ENCODE measurements around the gene UBL4B.
"Not testable (repeated sequence)": the region's sequence is repeated elsewhere in the genome, so short reads cannot be mapped to it uniquely, and the experiment has no call there.

The UBL4B gene

DNA sequence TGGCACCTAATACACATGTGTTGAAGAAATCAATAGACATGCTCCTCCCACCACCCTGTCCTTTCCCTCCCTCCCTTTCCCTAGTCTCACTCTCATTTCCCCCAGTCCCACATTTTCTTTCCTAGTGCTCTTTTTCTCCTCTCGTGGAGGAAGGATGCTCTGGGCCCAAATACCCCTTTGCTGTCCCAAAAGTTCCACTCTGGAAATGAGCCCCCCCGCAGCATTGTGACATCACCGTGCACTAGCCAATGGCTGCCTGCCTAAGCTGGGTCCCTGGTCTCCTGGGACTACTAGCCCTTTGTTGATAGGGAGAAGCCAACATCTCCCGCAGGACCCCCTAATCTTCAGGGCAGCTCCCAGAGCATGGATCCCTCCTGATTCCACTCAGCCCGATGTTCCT is at the start of gene UBL4B:
TSS of gene UBL4B (plus strand) at position 301 of the 400 bp plus-strand sequence. CDS start at position 393, 92 bp downstream.
- DNase-seq (ENCODE audit: low read depth): no peak

- DNase-seq (ENCODE audit: low read depth): no peak
Observed at GRCh38 chr1:110062612-110063011, 49.6 kb upstream of the UBL4B start.

- no peak for DNase-seq (ENCODE audit: low read depth)
Observed at GRCh38 chr1:110063781-110064180, 48.5 kb upstream of the UBL4B start.

DNA sequence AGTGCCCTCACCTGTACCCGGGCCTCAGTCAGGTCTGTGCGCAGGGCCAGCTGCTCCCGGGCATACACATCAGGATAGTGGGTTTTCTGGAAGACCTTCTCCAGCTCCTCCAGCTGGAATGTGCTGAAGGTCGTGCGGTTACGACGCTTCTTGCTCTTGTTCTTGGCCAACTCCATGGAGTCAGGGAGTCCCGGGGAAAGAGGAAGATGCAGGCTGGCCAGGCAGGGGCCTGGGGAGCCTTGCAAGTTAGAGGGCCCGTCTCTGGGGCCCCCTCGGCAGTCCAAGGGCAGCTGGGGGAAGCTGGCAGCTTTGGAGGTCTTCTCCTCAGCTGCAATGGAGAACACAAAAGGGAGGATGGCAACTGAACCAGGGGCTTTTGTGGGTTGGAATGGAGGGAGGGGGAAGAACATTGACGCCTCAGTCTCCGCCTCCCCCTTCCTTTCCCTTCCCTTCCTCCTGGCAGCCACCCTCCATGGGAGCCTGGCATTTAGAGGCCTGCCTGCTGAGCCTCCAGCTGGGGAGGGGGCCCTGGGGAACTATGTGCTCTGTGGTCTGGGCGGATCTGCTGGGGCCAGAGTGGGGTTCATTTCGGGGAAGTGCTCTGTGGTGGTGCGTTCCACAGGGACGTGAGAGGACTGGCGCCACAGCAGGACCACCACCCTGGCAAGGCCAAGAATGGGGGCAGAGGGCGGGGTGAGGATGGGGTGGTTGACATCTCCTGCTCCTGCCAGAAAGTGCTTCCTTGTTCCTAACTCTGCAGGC is 47.5 kb upstream of the UBL4B start:
- no peak for DNase-seq (ENCODE audit: low read depth)

DNA sequence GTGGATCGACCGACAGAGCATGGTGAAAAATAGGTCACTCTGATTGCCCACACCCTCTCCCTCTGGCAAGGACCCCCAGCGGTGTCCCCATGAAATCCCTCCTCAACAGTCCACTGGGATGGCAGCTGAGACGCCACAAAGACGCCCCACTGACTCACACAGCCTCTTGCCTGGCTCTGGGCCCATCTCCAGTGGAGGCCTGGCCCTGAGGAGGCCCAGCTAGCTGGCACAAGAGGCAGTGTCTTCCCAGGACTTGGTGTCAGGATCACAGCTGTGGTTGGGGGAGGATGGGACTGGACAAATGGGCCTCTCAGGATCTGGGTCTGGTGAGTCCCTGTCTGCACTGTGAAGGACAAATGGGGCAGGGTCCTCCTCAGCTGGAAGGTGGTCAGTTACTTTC is 46.4 kb upstream of the UBL4B start:
- DNase-seq (ENCODE audit: low read depth): no peak

DNA sequence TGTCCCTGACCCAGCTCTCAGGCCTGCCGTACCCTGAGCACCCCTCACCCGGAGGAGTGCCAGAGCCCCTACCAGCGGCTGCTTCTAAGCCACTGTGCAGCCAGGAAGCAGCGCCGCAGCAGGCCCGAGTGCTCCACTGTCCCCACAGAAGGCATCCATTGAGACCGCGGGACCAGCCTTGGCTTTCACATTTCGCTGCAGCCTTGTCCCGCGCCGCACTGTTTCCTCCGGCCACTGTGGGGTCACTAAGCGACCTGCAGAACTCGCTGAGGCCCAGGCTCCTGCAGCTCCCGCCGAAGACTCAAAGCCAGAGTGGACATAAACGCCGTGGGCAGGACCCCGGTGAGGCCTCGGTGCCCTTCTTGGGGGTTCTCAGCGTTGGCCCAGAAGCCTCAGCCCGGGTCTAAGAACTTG is 44.8 kb upstream of the UBL4B start:
- DNase-seq (ENCODE audit: low read depth): no peak

- DNase-seq (ENCODE audit: low read depth): no peak
Observed at GRCh38 chr1:110067893-110068645, 44.2 kb upstream of the UBL4B start.

GRCh38 chr1:110068646-110069403 is 43.4 kb upstream of the UBL4B start:
- no peak for DNase-seq (ENCODE audit: low read depth)

DNA sequence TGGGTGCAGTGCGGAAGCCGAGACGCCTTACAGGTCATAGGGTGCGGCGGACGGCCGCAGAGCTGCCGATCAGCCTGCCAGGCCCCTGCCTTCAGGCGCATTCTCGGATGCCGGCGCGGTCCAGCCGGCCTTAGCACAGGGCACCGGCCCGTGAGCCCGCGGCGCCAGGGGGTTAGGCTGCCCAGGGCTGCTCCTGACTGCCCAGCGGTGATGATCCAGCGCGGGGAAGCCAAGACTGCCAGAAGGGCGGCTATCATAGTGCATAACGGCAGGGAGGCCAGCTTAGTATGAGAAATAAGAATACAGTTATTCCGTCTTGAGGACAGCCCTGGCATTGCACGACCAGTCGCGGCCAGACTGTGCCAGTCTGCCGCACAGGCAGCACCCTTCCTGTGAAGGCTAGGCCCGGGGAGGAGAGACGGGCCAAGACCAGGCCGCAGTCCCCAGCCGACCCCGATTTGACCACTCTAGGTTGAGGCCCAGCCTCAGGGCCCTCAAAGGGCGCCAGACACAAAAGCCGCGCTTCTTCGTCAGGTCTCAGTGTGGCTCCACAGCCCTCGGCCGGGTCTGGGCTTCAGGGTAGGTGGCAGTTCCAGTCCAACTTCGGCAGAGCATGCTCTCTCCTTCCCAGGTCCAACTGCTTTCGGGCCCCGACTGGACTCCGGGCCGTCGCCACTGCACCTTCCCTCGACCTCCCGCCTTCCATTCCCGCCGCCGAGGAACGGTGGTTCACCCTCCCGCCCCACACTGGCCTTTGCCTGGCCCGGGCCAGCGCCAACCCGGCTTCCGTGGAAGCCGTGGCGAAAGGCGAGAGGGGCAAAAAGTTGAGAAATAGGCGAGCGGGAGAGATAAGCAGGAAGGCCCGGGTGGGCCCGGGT is 42.6 kb upstream of the UBL4B start:
- no peak for DNase-seq (ENCODE audit: low read depth)

DNA sequence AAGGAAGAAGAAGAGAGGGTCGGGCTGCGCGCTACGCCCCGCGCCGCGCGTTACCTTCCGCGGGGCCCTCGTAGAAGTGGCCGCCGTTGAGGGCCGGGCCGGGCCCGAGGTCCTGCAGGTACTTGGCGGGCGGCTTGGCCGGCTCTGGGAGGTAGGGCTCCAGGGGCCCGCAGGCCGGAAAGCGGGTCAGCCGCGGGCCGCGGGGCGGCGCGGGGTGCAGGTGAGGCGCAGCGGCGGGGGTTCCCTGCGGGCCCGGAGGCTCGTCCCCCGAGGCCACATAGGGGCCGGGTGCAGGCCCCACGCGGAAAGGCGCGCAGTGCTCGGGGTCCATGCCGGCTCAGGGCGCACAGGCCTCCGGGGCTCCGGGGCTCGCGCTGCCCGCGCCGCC is 42.0 kb upstream of the UBL4B start:
- no peak for DNase-seq (ENCODE audit: low read depth)

DNA sequence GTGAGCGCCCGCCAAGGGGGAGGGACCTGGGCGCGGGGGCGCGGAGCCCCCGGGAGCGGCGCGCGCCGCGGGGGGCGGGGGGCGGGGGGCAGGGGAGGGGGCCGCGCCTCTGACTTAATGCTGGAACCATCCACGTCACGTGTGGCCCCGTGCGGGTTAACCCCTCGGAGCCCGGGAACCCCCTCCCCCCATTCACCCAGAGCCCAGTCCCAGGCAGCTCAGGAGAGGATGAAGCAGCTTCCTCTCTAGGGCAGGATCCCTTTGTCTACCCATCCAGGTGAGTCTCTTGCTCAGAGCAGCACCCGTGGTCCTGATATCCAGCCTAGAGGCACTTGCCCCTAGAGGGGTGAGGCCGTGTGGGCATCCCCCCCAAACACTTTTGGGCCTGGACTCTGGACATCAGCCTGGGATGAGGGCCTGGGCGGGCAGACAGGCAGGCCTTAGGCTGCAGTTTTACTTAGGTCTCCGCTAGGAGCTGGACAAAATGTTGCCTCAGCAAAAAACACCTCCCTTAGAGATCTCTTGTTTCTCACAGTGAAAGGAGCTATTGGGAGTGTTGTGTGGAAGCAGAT is 41.5 kb upstream of the UBL4B start, which contains the start of gene ALX3:
TSS of gene ALX3 (minus strand) at position 2 of the 572 bp plus-strand sequence. CDS start 60 bp downstream, outside the sequence.
- no peak for DNase-seq (ENCODE audit: low read depth)

DNA sequence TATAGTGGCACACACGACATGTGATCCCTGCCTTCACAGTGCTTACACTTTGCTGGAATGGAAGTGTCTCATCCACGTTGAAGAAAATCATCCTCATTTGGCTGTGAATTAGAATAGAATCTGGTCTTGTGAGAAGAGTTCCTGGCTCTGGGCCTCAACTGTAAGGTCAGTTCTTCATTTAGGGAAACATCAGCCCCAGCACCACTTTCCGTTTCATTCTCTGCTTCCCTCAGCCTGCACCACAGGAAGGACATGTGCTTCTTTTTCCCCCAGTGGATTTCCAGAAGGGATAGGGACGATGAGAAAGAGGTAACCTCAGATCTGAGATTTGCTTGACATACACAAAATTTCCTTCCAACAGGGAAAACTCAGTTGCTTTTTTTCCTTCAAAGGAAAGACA is 38.1 kb upstream of the UBL4B start:
- DNase-seq (ENCODE audit: low read depth): no peak

DNA sequence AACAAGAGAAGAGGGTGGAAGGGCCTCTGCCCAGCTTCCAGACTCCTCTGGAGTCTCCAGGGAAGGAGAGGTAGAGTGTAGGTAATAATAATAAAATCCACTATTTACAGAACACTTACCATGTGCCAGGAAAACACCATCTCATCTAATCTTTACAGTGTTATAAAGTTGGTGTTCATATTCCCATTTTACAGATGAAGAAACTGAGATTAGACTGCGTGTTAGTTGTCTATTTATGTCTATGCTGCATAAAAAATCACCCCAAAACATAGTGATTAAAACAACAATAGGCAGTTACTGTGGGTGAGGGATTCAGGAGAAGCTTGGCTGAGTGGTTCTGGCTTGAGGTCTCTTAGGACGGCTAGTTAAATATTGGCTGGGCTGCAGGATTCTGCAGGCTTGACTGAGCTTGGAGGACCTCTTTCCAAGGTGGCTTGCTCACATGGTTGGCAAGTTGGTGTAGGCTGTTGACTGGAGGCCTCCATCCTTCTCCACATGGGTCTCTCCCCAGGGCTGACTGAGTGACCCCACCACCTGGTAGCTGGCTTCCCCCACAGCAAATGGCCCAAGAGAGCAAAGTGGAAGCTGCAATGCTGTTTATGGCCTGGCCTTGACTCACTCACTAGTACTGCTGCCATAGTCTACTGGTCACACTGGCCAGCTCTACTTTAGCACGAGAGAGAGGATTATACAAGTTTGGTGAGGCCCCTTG is 35.3 kb upstream of the UBL4B start:
- no peak for DNase-seq (ENCODE audit: low read depth)

DNA sequence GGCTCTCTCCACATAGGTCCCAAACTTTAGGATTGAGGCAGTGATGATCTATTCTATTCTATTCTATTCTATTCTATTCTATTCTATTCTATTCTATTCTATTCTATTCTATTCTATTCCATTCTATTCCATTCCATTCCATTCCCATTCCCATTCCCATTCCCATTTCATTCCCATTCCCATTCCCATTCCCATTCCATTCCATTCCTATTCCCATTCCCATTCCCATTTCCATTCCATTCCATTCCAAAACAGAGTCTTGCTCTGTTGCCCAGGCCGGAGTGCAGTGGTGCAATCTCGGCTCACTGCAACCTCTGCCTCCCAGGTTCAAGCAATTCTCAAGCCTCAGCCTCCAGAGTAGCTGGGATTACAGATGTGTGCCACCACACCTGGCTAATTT is 32.2 kb upstream of the UBL4B start:
- not testable (repeated sequence) for DNase-seq (ENCODE audit: low read depth)

DNA sequence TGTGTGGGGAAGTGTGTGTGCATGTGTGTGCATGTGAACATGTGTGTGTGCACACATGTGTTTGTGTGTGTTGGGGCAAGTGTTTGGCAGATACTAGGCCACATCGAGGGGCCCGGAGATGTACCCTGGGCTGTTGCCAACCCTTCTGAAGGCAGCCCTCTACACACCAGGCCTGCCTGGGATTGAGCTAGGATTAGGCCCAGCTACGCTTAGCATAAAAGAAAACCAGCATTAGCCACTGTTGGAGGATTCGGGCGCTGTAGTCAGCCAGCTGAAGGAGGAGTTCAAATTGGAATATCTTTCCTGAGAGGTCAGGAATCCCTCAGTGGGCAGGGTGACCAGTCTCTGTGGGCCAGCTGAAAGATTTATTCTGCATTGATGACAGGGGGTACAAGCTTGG is 31.2 kb upstream of the UBL4B start:
- DNase-seq (ENCODE audit: low read depth): no peak

GRCh38 chr1:110082477-110082876 is 29.8 kb upstream of the UBL4B start:
- no peak for DNase-seq (ENCODE audit: low read depth)

- no peak for DNase-seq (ENCODE audit: low read depth)
Observed at GRCh38 chr1:110083061-110083865, 29.0 kb upstream of the UBL4B start.

DNA sequence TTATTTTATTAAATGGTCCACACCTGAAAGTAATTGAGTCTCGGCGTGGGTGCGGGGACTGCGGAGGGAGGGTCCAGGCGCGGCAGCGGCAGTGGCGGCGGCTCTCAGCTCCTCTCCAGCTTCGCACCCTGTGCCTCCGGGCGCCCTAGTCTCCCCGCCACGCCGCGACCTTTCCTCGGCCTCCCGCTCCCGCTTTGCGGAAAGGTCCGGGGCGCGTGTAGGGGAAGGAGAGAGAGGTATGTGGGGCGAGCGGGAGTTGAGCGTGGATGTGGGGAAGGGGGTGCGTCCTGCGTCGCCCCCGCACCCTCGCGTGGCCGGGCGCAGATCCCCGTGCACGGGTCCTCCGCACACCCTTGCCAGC is 28.4 kb upstream of the UBL4B start:
- no peak for DNase-seq (ENCODE audit: low read depth)

DNA sequence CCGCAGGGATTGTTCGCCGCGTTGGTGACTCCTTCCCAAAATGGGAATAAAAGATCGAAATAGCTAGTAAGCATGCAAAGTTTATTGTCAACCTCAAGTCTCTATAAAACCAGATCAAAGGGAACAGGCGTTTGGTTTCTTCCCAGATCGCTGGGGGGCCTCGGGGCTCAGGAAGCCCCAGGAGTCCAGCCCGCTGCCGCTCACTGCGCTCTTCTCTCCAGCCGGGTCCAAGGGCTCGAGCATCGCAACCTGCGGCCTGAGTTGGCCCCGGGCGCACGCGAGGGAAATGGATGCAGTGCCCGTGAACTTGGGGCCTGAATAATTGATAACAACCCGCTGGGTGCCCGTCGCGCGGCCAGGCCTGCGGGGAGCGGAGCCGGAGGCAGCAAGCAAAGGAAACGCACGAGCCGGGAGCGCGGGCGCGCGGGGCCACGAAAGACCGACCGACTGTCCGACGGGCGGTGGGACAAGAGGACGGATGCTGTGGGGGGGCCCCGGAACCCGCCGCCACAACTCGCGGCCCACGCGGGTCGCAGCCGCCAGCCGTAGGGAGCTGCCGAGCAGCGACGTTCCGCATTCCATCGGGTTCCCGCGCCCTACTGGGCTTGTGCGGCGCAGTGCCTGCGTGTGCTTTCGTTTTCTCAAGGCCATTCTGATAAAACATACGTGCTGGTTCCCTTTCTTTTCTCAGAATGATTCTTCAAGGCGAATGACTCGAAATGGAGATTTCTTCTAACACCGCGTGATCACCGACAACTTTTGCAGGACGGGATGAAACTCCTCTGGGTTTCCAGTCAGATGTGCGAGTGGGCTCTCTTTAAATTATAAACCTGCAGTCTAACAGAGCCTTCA is 27.8 kb upstream of the UBL4B start:
- DNase-seq (ENCODE audit: low read depth): no peak
